ENCODE data around the gene NFATC1. TPM values are rescaled to one million over a fixed set of nuclear protein-coding genes. Genes with fewer than 3 reads are reported as not detected.

The NFATC1 gene
- polyA plus RNA-seq, 3 donors, result 2.5 to 21.7 (median 8.8) TPM

DNA sequence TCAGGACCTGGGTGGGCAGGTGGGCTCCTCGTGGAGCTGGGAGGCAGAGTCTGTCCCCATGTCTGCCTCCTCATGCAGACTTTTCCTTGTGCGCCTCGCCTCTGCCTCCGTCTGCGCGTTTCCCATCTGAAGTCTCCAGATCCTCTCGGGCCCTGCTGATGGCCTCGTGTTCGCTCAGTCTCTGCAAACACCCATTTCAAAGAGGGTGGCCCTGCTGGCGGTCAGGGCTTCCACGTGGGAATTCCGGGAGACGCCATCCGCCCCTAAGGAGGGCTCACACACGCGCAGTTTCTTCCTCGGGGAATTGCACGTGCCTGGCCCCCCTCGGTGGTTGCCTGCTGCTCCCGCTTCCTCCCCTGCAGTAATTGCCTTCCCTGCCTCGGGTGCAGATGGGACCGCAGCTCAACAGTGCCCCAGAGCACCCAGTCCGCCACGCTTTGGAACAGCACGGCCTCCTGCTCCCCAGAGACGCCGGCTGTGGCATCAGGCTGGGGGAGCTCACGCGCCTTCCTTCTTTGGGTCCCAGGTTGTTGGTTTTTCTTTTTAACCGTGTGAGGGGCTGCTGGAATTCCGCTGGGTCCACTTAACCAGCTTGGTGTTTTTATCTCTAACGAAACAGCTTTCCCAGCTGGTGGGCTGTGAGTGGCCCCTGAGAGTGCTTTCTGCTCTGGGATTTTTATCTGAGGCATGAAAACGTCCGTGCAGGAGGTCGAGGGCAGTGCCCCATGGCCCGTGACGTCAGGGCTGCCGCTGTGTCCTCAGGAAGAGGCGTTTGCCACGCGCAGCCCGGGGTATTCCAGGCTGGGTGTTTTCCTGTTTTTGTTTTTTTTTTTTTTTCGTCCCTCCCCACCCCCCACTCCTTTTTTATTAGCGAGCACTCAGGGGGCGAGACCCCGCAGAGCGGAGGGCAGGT lies 16.1 kb downstream of the NFATC1 start:
- no peak overlapping the region for H3K27ac ChIP-seq (ENCODE audit: low read depth, low read length)
- 58 to 84% (median 78%) methylated on average over 47 of the region's 47 CpGs for WGBS, 3 donors

DNA sequence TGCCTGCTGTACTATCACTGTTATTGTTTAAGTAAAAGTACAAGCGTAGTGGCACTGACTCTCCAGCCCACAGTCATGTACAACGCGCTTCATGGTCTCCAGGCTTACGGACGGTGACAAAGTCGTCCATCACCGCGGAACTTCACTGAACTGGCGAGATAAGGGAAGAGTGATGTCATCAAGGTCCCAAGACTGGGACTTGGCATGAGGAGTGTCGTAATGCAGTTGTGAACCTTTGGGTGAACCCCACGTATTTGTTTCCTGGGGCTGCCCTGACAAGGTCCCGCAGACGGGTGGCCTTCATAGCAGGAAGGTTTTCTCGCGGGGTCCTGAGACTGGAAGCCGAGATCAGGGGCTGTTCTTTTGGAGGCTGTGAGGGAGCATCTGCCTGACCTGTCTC lies 17.3 kb downstream of the NFATC1 start:
- WGBS, 3 donors, result 81 to 95% (median 88%) methylated on average over 16 of the region's 16 CpGs
- H3K27ac ChIP-seq (ENCODE audit: low read depth, low read length), result no peak overlapping the region

DNA sequence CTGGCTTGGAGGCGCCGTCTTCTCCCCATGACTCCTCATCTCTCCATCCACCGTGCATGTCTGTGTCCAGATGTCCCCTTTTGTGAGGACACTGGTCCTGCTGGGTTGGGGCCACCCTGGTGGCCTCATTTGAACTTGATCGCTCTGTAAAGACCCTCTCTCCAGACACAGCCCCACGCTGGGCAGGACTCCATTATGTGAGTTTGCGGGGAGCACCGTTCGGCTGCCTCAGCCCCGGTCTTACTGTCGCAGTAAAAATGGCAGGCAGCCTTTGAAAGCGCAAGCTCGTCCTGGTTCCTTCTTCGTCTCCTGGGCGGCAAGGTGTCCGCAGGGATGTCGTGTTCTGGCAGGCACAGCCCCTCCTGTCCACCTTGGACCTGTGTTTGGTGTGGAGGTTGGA lies 17.7 kb downstream of the NFATC1 start:
- no peak overlapping the region for H3K27ac ChIP-seq (ENCODE audit: low read depth, low read length)
- 87 to 93% (median 92%) methylated on average over 16 of the region's 16 CpGs for WGBS, 3 donors

DNA sequence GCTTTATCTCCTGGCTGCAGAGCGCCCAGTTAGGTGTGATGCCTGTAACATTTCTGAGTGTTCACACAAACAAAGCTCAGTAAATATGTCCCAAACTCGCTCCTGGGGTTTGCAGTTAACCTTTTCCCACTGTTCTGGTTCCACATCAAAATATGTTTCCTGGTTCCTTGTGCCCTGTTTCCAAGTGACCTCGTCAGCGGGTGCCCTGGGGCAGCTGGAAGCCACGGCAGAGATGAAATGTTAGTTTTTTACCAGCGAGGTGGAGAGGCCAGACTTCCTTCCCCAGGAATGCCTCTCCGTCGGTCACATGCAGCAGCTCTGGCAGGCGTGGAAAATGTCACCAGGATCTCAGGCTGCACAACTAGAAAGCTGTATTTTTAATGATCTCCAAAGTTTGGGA lies 18.2 kb downstream of the NFATC1 start:
- H3K27ac ChIP-seq (ENCODE audit: low read depth, low read length), result no peak overlapping the region
- WGBS, 3 donors, result 56 to 64% (median 58%) methylated on average over 9 of the region's 9 CpGs

DNA sequence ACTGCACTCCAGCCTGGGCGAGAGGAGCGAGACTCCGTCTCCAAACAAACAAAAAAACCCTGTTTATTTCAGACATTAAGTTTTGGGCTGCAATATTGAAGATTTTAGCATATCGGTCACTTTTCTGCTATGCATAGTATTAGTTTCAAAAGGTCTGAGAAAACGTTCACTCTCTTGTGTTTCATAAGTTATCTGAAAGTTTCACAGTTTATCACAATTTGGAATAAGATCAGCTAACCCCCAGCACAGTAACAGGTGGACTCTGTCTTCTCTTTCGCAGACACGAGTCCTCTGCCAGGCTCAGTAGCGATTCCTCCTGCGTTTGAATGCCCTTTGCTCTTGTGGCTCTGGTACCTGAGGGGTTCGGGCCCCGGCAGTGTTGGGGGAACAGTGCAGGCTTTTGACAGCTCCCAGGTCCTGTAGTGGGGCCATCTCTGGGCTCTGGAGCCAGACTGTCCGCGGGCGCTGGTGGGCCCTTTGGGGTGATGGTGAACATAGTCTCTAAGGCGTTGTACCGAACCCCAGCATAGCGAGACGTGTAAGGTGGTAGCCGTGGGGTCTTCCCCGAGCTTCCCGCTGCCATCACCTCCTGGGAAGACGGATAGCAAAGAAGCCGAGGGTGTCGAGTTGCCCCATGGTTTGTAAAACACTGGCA lies 20.4 kb downstream of the NFATC1 start:
- WGBS, 3 donors, result 80 to 95% (median 95%) methylated on average over 24 of the region's 24 CpGs
- no peak overlapping the region for H3K27ac ChIP-seq (ENCODE audit: low read depth, low read length)

DNA sequence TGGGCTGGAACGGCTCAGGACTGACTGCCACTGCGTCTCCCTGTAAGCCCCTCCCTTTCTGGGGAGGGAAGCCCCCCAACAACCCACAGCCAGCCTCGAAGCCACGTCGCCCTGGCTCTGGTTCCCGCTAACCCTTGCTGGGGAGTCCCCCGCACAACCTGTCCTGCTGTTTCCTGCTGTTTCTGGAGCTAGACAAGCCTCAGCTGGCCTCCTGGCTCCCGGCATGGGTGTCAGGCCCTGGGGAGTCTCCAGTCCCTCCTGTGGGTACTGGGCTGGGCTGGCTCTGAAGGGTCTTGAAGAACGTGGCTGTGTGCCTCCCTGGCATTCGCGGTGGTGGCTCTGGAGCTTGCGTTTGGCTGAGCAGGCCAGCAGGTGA lies 20.9 kb downstream of the NFATC1 start:
- no peak overlapping the region for H3K27ac ChIP-seq (ENCODE audit: low read depth, low read length)
- 73 to 87% (median 87%) methylated on average over 12 of the region's 12 CpGs for WGBS, 3 donors

DNA sequence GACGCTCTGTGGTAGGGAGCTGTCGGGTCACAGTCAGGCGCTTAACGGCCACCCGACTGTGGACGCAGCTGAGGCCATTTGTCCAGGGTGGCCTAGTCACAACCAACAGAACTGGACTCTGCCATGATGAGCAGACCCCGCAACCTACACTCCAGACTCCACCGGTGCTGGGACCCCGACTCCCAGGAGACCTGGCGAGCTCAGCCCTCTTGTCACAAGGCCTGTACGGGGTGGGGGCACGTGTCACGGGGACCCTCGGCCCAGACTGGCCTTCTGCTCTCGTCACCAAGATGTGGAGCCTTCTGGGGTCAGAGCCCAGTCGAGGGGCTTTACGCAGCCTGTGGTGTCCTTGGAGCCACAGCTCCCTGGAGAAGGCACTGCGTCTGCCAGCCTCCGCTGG lies 22.5 kb downstream of the NFATC1 start:
- WGBS, 3 donors, result 92 to 97% (median 94%) methylated on average over 18 to 19 of the region's 19 CpGs
- H3K27ac ChIP-seq (ENCODE audit: low read depth, low read length), result no peak overlapping the region

DNA sequence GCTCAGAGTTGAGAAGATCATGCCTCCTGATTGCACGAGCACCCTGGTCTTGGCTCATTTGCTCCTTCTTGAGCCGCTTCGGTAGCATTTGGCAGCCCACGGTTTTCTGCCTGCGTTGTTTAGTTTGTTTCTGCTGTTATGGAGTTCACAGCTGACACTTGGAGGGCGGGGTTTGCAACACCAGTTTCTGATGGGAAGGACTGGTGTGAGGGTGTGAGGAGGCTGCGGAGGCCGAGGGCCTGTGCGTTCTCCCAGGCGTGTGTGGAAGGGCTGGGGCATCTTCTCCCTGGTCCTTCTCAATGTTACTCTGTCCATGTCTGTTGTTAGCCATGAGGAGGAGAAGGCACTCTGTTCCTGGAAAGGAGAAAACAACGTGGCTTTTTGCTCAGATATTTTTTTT lies 22.9 kb downstream of the NFATC1 start:
- WGBS, 3 donors, result 78 to 91% (median 88%) methylated on average over 11 of the region's 11 CpGs
- no peak overlapping the region for H3K27ac ChIP-seq (ENCODE audit: low read depth, low read length)

DNA sequence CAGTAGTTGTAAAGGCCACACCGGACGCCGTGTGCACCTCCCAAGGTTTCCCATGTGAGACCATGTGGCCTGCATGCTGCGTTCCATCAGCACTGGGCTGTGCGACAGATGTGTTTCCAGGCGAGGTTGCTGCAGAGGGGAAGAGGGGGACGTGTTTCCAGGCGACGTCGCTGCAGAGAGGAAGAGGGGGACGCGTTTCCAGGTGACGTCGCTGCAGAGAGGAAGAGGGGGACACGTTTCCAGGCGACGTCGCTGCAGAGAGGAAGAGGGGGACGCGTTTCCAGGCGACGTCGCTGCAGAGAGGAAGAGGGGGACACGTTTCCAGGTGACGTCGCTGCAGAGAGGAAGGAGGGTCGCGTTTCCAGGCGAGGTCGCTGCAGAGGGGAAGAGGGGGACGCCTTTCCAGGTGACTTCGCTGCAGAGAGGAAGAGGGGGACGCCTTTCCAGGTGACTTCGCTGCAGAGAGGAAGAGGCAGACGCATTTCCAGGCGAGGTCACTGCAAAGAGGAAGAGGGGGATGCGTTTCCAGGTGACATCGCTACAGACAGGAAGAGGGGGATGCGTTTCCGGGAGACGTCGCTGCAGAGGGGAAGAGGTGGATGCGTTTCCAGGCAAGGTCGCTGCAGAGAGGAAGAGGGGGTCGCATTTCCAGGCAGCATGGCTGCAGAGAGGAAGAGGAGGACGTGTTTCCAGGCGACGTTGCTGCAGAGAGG lies 24.5 kb downstream of the NFATC1 start:
- 79 to 83% (median 81%) methylated on average over 48 of the region's 48 CpGs for WGBS, 3 donors
- H3K27ac ChIP-seq (ENCODE audit: low read depth, low read length), result no peak overlapping the region

DNA sequence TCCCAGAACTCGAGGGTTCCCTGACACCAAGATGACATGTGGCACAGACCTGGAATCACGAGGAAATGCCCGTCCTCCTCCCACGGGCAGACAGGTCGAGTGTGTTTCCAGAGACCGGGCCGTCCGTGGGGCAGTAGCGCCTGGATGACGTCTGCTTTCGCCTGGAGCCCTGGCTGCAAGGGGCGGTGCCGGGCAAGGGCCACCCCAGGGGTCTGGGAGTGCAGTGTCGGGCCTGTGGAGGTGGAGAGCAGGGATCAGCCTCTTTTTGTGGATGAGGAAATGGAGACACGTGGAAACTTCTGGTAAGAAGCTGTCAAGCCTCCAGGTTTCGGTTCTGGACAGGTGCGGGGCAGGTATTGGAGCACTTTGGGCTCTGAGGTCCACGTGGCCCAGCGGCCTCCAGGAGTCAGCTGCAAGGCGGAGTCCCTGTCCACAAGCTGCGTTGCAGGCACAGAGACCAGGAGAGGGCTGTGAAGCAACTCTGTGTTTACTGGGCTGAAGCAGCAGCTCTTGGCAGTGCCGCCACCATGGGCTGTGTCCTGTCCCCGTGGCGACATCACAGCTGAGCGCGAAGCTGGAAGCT lies 25.6 kb downstream of the NFATC1 start:
- WGBS, 3 donors, result 80 to 93% (median 91%) methylated on average over 26 of the region's 26 CpGs
- H3K27ac ChIP-seq (ENCODE audit: low read depth, low read length), result no peak overlapping the region

DNA sequence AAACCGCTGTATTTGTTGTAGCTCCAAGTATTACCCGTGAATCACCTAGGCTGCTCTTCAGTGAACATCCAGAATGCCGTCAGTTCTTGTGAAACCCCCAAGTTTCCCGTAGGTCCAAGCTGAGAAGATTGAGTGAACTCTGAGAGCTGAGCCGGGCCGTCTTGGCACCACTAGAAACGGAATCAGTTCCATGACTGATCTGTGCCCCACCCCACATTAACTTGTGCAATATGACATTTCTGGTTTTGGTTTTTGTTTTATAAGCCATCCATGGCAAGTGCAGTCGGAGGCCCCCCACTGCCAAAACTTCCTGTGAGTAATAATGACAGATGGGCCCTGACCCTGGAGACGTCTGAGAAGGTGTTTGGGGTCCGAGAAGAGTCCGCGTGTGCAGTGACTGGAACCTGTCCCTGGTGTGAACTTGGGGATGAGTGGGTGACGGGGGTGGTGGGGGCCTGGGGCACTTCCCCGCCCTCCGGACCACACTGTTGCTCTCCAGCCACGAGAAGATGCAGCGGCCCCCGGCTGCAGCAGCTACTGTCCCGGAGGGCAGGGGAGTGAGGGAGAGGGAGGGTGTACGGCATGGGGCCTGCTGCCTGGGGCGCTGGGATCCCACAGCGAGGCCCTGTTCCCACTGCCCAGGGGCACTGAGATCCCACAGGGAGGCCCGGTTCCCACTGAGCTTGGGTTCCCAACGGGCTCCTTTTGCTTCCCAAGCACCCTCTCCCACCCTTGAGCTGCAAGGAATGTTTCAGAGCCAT lies 26.5 kb downstream of the NFATC1 start:
- no peak overlapping the region for H3K27ac ChIP-seq (ENCODE audit: low read depth, low read length)
- WGBS, 3 donors, result 78 to 88% (median 84%) methylated on average over 24 of the region's 24 CpGs

DNA sequence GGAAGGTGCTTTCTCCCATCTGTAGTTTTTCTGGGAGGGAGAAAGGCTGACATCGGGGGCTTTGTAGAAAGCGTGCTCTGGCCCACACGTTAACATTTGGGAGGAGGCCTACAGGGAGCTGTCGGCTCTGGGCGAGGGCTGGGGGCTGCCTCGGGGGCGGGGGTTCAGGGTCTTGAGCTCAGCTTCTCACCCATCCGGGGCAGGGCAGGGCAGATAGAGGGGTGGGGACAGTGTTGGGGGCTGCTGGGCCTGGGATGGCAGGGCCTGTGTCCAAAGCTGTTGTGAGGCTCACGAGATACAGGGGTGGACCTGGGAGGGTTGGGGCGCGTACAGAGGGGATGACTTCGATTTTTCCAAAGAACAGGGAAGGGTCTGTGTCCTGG lies 27.0 kb downstream of the NFATC1 start:
- WGBS, 3 donors, result 84 to 91% (median 89%) methylated on average over 11 to 12 of the region's 12 CpGs

DNA sequence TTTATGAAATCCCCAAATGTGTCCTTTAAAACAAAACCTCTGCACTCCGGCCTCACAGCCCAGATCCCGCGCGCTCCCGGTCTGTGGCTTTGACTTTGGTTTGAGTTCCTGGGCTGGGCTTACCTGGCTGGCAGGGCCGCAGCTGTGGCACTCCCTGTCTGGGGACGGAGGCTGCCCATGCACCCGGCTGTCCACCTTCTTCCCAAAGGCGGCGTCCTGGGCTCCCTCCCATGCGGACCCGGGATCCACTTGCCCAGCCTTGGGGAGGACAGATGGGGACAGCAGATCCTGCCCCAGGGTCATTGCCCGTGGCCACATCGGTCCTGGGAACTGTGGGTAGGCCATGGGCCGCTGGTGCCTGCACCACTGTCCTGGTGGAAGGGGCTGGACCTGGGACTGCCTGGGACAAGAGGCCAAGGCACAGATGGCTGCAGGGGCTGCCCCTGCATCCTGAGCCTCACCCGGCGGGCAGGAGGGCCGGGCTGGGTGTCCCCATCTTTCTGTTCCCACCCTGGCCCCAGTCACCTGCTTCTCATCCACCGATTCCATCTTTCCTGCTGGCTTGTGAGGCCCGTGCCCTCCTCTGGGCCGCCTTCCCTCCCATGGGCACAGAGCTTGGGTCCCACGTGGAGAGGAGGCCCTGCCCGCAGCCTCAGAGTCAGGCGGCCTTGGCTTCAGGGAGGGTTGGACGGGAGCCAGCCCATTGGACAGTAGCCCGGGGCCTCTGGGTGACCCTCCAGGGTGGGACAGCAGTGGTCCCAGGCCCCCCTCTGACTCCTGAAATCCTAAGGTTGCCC lies 27.7 kb downstream of the NFATC1 start:
- WGBS, 3 donors, result 83 to 87% (median 83%) methylated on average over 26 of the region's 26 CpGs
- H3K27ac ChIP-seq (ENCODE audit: low read depth, low read length), result no peak overlapping the region

More for the DNA sequence above, 27.0 kb downstream of the NFATC1 start:
- H3K27ac ChIP-seq (ENCODE audit: low read depth, low read length), result no peak overlapping the region

DNA sequence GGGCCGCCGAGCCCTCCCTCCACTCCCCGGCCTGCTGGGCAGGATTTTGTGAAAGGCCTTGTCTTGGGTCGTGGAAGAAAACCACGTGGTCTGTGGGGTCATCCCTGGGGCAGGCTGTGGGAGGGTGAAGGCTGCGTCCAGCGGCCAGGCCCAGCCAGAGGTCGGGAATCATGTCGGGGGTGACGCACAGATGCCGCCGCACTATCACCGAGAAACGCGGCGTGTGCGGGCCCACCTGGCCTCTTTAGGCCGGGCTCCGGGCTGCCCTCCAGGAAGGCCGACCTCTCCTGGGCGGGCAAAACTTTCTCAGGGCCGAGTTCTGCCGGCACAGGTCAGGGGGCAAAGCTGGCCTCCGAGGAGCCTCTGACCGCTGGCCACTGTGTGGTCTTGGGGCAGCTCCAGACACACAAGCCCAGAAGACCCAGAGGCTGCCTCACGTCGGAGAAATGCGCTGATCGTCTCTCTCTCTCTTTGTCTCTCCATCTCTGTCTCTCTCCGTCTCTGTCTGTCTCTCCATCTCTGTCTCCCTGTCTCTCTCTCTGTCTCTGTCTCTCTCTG lies 28.4 kb downstream of the NFATC1 start:
- 64 to 77% (median 66%) methylated on average over 30 of the region's 30 CpGs for WGBS, 3 donors
- no peak overlapping the region for H3K27ac ChIP-seq (ENCODE audit: low read depth, low read length)

DNA sequence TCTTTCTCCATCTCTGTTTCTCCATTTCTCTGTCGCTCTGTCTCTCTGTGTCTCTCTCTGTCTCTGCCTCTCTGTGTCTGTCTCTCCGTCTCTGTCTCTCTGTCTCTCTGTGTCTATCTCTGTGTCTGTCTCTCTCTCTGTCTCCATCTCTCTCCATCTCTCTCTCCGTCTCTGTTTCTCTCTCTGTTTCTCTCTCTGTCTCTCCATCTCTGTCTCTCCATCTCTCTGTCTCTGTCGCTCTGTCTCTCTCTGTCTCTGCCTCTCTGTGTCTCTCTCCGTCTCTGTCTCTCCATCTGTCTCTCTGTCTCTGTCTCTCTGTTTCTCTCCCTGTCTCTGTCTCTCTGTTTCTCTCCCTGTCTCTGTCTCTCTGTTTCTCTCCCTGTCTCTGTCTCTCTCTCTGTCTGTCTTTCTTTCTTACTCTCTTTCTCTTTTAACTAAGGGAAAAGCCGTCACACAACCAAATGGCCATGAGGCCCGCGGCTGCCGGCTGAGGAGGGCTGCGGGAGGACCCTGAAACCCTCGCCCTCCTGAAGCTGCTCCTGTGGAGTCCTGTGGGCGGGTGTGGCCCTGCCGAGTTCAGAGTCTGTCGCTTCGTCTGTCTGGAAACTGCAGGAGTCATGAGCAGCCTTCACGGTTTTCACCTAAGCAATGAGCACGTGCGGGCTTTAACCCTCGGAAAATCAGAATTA lies 29.3 kb downstream of the NFATC1 start:
- 79 to 93% (median 93%) methylated on average over 19 of the region's 19 CpGs for WGBS, 3 donors
- no peak overlapping the region for H3K27ac ChIP-seq (ENCODE audit: low read depth, low read length)

DNA sequence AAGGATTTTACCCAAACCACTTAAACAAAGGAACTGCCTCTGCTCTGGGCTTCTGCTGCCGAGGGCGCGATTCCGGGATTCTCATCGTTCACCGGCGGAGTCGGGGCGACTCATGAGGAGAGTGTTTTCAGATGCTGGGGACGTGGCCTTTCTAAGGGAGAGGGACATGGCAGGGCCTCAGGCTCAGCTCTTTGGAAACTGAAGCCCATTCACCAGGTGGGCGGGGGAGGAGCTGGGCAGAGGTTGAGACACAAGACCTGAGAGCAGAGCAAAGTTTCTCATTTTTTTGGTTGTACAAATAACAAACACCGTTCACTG lies 29.8 kb downstream of the NFATC1 start:
- H3K27ac ChIP-seq (ENCODE audit: low read depth, low read length), result no peak overlapping the region
- 74 to 93% (median 90%) methylated on average over 12 of the region's 12 CpGs for WGBS, 3 donors
